WERI-Rb-1 (cell line): Measurements from ENCODE around the gene GMEB2.

Experiments
- DNase-seq: peaks from one replicate; pipeline ENCODE4 v3.0.0-alpha.2; 2020
- H3K27ac ChIP-seq: fragments of 250-450 bp; sonication (Bioruptor Pico); 2 replicates; pipeline ENCODE4 v1.5.1; 2020; ENCODE audit warnings: mild to moderate bottlenecking, moderate library complexity
- H3K27me3 ChIP-seq: fragments of 250-450 bp; sonication (Bioruptor Pico); 2 replicates; pipeline ENCODE4 v1.5.1; 2021; ENCODE audit warnings: mild to moderate bottlenecking, low read depth, moderate library complexity; ENCODE audit not compliant: insufficient read depth, severe bottlenecking
- H3K36me3 ChIP-seq: fragments of 250-450 bp; sonication (Bioruptor Pico); 2 replicates; pipeline ENCODE4 v1.5.1; 2020; ENCODE audit warnings: mild to moderate bottlenecking, moderate library complexity
- H3K4me3 ChIP-seq: 2 replicates; pipeline ENCODE4 v1.5.1; 2011; ENCODE audit warnings: low read depth, mild to moderate bottlenecking, control low read depth, low read length
- H3K9me3 ChIP-seq: fragments of 250-450 bp; sonication (Bioruptor Pico); 2 replicates; pipeline ENCODE4 v1.5.1; 2021; ENCODE audit warnings: mild to moderate bottlenecking, moderate library complexity; ENCODE audit not compliant: severe bottlenecking
- TF ChIP-seq, protein P1 (sequence below): IDR thresholded peaks from 2 replicates; pipeline ENCODE4 v1.5.1; 2011; ENCODE audit warnings: low read depth, mild to moderate bottlenecking, control low read depth, inconsistent platforms, low read length

Gene GMEB2

DNA sequence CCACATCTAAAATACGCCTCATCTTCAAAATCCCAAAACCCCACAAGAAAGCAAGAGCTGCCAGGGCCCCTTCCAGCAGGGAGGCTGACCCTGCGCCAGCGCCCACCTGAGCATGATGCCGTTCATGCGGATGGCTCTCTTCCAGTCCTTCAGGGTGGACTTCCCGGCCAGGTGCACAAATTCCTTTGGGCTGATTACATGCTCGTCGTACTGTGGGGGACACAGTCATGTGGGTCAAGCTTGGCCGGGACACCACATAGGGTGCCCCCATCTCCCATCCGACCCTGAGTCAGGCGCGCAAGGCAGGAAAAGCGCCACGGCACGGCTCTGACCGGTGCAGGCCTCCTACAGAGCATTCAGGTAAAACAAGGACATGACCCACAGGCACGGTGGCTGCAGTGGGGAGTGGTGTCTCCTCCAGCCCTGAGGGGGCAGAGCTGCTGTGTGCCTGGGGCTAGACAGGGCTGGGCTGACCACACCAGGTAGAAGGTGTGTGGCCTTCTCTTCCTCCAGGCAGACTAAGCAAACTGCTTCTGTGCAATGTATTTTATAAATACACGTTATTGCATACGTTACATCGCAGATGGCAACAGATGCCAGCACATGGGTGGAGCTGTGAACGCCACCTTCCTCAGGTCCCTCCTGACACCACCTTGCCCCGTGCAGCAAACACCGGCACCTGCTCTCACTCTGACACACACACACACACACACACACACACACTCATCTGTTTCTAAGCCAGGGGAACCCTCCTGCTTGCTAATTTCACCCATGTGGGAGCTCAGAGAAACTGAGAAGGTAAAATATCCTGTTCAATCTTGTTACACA, 29.0 kb downstream of the GMEB2 start:
- H3K4me3 ChIP-seq = no peak overlapping the region
- H3K36me3 ChIP-seq = peaks cover 40% of the 10 kb centered on the region
- TF ChIP-seq, protein P1, sequence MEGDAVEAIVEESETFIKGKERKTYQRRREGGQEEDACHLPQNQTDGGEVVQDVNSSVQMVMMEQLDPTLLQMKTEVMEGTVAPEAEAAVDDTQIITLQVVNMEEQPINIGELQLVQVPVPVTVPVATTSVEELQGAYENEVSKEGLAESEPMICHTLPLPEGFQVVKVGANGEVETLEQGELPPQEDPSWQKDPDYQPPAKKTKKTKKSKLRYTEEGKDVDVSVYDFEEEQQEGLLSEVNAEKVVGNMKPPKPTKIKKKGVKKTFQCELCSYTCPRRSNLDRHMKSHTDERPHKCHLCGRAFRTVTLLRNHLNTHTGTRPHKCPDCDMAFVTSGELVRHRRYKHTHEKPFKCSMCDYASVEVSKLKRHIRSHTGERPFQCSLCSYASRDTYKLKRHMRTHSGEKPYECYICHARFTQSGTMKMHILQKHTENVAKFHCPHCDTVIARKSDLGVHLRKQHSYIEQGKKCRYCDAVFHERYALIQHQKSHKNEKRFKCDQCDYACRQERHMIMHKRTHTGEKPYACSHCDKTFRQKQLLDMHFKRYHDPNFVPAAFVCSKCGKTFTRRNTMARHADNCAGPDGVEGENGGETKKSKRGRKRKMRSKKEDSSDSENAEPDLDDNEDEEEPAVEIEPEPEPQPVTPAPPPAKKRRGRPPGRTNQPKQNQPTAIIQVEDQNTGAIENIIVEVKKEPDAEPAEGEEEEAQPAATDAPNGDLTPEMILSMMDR = no peak
- DNase-seq = no peak
- no peak overlapping the region for H3K27ac ChIP-seq
- no peaks in the 10 kb centered on the region for H3K9me3 ChIP-seq
- no peaks in the 10 kb centered on the region for H3K27me3 ChIP-seq

DNA sequence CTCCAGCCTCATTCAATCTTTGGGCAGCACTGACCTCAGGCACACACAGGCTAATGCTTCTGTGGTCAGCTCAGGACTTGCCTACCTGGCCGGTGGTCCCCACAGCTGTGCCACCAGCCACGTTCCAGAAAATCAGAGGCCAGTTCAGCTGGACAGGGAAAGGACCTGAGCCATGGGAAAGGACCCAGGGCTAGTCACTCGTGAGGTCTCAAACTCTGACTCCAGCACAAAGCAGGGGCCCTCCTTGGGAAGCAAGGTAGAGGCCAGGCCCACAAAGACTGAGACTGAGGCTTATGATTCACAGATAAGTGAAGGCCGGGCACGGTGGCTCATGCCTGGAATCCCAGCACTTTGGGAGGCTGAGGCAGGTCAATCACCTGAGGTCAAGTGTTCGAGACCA, 30.5 kb downstream of the GMEB2 start:
- no peaks in the 10 kb centered on the region for H3K27me3 ChIP-seq
- peaks cover 40% of the 10 kb centered on the region for H3K36me3 ChIP-seq
- H3K27ac ChIP-seq = no peak overlapping the region
- TF ChIP-seq, protein P1 = no peak
- H3K9me3 ChIP-seq = no peaks in the 10 kb centered on the region
- no peak overlapping the region for H3K4me3 ChIP-seq
- no peak for DNase-seq

DNA sequence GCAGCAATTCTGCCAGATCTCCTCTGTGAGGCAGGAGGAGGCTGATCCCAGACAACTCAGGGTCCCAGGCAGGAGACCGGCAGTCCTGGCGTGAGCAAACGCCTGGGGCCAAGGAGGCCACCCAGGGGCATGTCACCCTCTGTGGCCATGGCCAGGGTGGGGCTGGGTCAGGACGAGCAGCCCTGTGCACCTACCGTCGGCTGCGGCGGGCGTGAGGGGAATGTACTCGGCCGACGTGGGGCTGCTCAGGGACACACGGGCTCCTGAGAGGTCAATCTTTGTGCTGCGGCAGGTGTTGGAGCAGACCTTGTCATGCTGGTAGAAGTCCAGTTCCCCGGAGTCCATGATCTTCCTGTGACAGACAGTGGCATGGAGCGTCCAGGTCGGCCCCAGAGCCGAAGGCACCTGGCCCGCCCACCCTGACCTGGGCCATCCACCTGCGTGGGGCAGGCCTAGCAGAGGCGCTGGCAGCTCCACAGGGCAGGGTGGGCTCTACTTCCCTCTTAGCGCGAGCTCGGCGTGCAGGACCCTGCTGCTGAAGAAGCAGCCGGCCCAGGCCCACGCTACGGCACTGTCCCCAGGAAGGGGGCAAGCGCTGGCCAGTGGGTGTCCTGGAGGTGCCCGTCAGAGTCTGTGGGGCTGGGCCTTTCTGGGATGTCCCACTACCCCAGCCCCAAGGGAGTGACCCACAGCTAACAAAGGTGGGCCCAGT, 31.3 kb downstream of the GMEB2 start:
- TF ChIP-seq, protein P1 = no peak
- Histone ChIP-seq H3K4me3 (no peak overlapping the region), H3K27ac (no peak overlapping the region), H3K27me3 (no peaks in the 10 kb centered on the region), H3K9me3 (no peaks in the 10 kb centered on the region), H3K36me3 (peaks cover 39% of the 10 kb centered on the region)
- no peak for DNase-seq

DNA sequence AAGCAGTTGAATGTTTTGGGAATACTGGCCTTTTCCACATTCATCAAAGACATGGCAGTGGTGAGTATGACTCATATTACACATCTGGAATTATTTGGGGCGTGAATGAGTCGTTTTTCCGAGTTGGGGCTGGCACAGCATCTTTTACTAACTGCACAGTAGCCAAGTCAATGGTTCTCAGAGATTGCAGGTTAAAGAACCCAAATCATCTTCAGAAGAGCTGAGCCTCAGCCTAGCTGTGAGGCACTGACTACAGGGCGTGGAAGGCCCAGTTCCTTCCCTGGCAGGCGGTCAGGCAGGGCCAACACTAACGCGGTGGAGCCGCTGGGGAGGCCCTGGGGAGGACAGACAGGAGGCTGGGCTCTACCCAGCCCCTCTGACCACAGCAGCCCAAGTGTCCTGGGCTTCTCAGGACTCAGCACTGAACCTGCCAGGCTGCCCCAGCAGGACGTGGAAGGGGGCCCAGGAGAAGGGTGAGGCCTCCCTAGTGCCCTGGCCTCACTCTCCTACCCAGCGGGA, 32.8 kb downstream of the GMEB2 start:
- TF ChIP-seq, protein P1 = no peak
- H3K27me3 ChIP-seq = no peaks in the 10 kb centered on the region
- H3K9me3 ChIP-seq = no peaks in the 10 kb centered on the region
- no peak overlapping the region for H3K27ac ChIP-seq
- peaks cover 44% of the 10 kb centered on the region for H3K36me3 ChIP-seq
- H3K4me3 ChIP-seq = no peak overlapping the region
- DNase-seq = no peak

DNA sequence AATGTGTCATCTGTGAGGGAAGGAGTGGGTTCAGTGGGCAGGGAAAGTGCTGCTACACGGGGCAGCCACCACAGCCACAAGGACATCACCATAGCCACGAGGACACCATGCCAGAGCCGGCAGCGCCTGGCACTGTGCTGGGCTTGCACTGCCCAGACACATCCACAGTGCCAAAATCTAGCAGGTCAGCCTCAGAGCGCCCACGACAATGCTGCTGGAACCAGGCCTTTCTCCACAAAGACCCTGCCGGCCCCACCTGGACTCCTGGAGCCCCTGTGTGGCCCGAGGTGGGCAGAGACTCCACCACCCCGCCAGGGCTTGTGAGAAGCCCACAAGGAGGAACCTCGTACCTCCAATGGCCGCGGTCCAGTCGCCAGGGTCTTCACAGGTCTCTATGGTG, 34.2 kb downstream of the GMEB2 start:
- H3K4me3 ChIP-seq = no peak overlapping the region
- no peak overlapping the region for H3K27ac ChIP-seq
- peaks cover 42% of the 10 kb centered on the region for H3K36me3 ChIP-seq
- no peaks in the 10 kb centered on the region for H3K27me3 ChIP-seq
- H3K9me3 ChIP-seq = no peaks in the 10 kb centered on the region
- DNase-seq = no peak
- TF ChIP-seq, protein P1 = no peak
